Cardiac fibroblast (primary cell): ENCODE results near the gene GPATCH2L.

ENCODE experiments used
- DNase-seq, 2 donors: peaks; one replicate each; pipeline versions ENCODE4 v3.0.0 to v3.0.0-alpha.2; 2010; ENCODE audit warnings: low read depth in 2 of 2
- H3K4me3 ChIP-seq, 2 donors: replicated peaks in 1 of 2; 1 replicate in 1 of 2; 2 replicates in 1 of 2; pipeline ENCODE4 v1.5.1; 2011; ENCODE audit warnings: low read depth in 2 of 2, low read length in 2 of 2, mild to moderate bottlenecking in 2 of 2, moderate library complexity in 1 of 2
- CTCF ChIP-seq: IDR thresholded peaks from one replicate; pipeline ENCODE4 v1.5.1; 2011; ENCODE audit warnings: low read depth, mild to moderate bottlenecking, low read length, inconsistent platforms

The GPATCH2L gene

GRCh38 chr14:76175942-76176341, 24.2 kb downstream of the GPATCH2L start:
- no peak for TF ChIP-seq CTCF
- no peak for DNase-seq
- H3K4me3 ChIP-seq, result no peak overlapping the region

GRCh38 chr14:76181546-76181945, 29.8 kb downstream of the GPATCH2L start:
- TF ChIP-seq CTCF, result peak; percentile 15
- no peak overlapping the region for H3K4me3 ChIP-seq
- DNase-seq, result peak; percentile 12 to 28

- H3K4me3 ChIP-seq, result no peak overlapping the region
- no peak for TF ChIP-seq CTCF
- no peak for DNase-seq
Measured at GRCh38 chr14:76186308-76187027, 34.7 kb downstream of the GPATCH2L start.

GRCh38 chr14:76191297-76191696, 39.6 kb downstream of the GPATCH2L start:
- no peak for DNase-seq
- no peak overlapping the region for H3K4me3 ChIP-seq
- TF ChIP-seq CTCF, result no peak

GRCh38 chr14:76193696-76194095, 42.0 kb downstream of the GPATCH2L start:
- no peak for TF ChIP-seq CTCF
- no peak for DNase-seq
- H3K4me3 ChIP-seq, result no peak overlapping the region

- no peak for TF ChIP-seq CTCF
- no peak overlapping the region for H3K4me3 ChIP-seq
- DNase-seq, result no peak
Measured at GRCh38 chr14:76194327-76194726, 42.6 kb downstream of the GPATCH2L start.

GRCh38 chr14:76195003-76195402, 43.3 kb downstream of the GPATCH2L start:
- no peak for TF ChIP-seq CTCF
- H3K4me3 ChIP-seq, result no peak overlapping the region
- DNase-seq, result no peak
